Astrocyte of the spinal cord (primary cell): ENCODE measurements around the gene KLF8.
"Not testable (repeated sequence)": the region's sequence is repeated elsewhere in the genome, so short reads cannot be mapped to it uniquely, and the experiment has no call there.

Experiments
- DNase-seq: peaks from one replicate; pipeline ENCODE4 v3.0.0; 2011; ENCODE audit warnings: low read depth, low spot score
- H3K4me3 ChIP-seq: 2 replicates; pipeline ENCODE4 v1.5.1; 2011; ENCODE audit warnings: low read depth, mild to moderate bottlenecking, low read length, moderate library complexity
- CTCF ChIP-seq: IDR thresholded peaks from 2 replicates; pipeline ENCODE4 v1.5.1; 2012; ENCODE audit warnings: low read depth, mild to moderate bottlenecking, low read length, inconsistent platforms
- in situ Hi-C: cut with HindIII; loops from 2 replicates; pipeline ENCODE4 v1.10.0; 2017; ENCODE audit warnings: low sequenced_read_pairs

KLF8 gene

GRCh38 chrX:56232221-56233082 is at the start of gene KLF8:
KLF8 (plus strand) TSS chrX:56232356; CDS start chrX:56233335, 979 bp downstream.
- H3K4me3 ChIP-seq = peak within 1 kb of the TSS; percentile 27
- no peak for DNase-seq
- no peak for TF ChIP-seq CTCF
- in situ Hi-C loops = no loop called here

GRCh38 chrX:56206945-56207344 is 25.2 kb upstream of the KLF8 start:
- in situ Hi-C loops, H3K4me3 ChIP-seq, DNase-seq: not testable (repeated sequence)

GRCh38 chrX:56211701-56212100 is 20.5 kb upstream of the KLF8 start:
- DNase-seq = no peak
- no peak overlapping the region for H3K4me3 ChIP-seq
- no peak for TF ChIP-seq CTCF
- in situ Hi-C loops = no loop called here

GRCh38 chrX:56216332-56216731 is 15.8 kb upstream of the KLF8 start:
- no peak for DNase-seq

GRCh38 chrX:56219700-56220099 is 12.5 kb upstream of the KLF8 start:
- TF ChIP-seq CTCF = no peak
- H3K4me3 ChIP-seq = no peak overlapping the region
- in situ Hi-C loops = no loop called here
- no peak for DNase-seq

More at GRCh38 chrX:56216332-56216731, 15.8 kb upstream of the KLF8 start:
- H3K4me3 ChIP-seq = no peak overlapping the region
- in situ Hi-C loops = no loop called here
- TF ChIP-seq CTCF = no peak

GRCh38 chrX:56221101-56221500 is 11.1 kb upstream of the KLF8 start:
- TF ChIP-seq CTCF = no peak
- H3K4me3 ChIP-seq = no peak overlapping the region
- in situ Hi-C loops = no loop called here
- DNase-seq = no peak

GRCh38 chrX:56222473-56223000 is 9.6 kb upstream of the KLF8 start:
- TF ChIP-seq CTCF = no peak
- in situ Hi-C loops = no loop called here

More at GRCh38 chrX:56222473-56223000, 9.6 kb upstream of the KLF8 start:
- DNase-seq = no peak
- H3K4me3 ChIP-seq = no peak overlapping the region
